H9 (cell line): Measurements from ENCODE around the gene TSPAN5. TPM values are rescaled to one million over a fixed set of nuclear protein-coding genes. Genes with fewer than 3 reads are reported as not detected.

ENCODE experiments used
- DNase-seq: peaks from one replicate; pipeline ENCODE4 v3.0.0-alpha.2; 2017
- H2AFZ ChIP-seq: one replicate; pipeline ENCODE4 v1.6.1; 2013; ENCODE audit warnings: mild to moderate bottlenecking, low read length, control low read depth, moderate library complexity
- H2AK5ac ChIP-seq: 2 replicates; pipeline ENCODE4 v1.6.1; 2013; ENCODE audit warnings: low read length, control low read depth, mixed read lengths; ENCODE audit not compliant: insufficient read length
- H2BK120ac ChIP-seq: one replicate; pipeline ENCODE4 v1.6.1; 2013; ENCODE audit warnings: low read depth, mild to moderate bottlenecking, low read length, control low read depth, inconsistent platforms; ENCODE audit not compliant: poor library complexity, severe bottlenecking
- H2BK12ac ChIP-seq: 2 replicates; pipeline ENCODE4 v1.6.1; 2013; ENCODE audit warnings: low read length, control low read depth, mixed read lengths, low read depth; ENCODE audit not compliant: insufficient read length
- H2BK15ac ChIP-seq: 2 replicates; pipeline ENCODE4 v1.6.1; 2013; ENCODE audit warnings: low read depth, low read length, control low read depth
- H2BK20ac ChIP-seq: one replicate; pipeline ENCODE4 v1.6.1; 2013; ENCODE audit warnings: low read depth, mild to moderate bottlenecking, low read length, control low read depth, inconsistent platforms; ENCODE audit not compliant: poor library complexity, severe bottlenecking
- H2BK5ac ChIP-seq: 2 replicates; pipeline ENCODE4 v1.6.1; 2013; ENCODE audit warnings: low read length, control low read depth, mixed read lengths; ENCODE audit not compliant: insufficient read length
- H3K14ac ChIP-seq: 2 replicates; pipeline ENCODE4 v1.6.1; 2013; ENCODE audit warnings: low read length, control low read depth; ENCODE audit not compliant: insufficient read depth
- H3K18ac ChIP-seq: 2 replicates; pipeline ENCODE4 v1.6.1; 2013; ENCODE audit warnings: low read depth, mild to moderate bottlenecking, mixed read lengths, low read length, control low read depth; ENCODE audit not compliant: insufficient read length
- H3K23ac ChIP-seq: 2 replicates; pipeline ENCODE4 v1.6.1; 2013; ENCODE audit warnings: low read length, control low read depth, mixed read lengths, low read depth; ENCODE audit not compliant: insufficient read length
- H3K23me2 ChIP-seq: 2 replicates; pipeline ENCODE4 v1.6.1; 2013; ENCODE audit warnings: low read depth, mild to moderate bottlenecking, mixed read lengths, low read length, control low read depth; ENCODE audit not compliant: insufficient read length, poor library complexity, severe bottlenecking
- H3K27ac ChIP-seq: 2 replicates; pipeline ENCODE4 v1.5.1; 2013; ENCODE audit warnings: low read length, control low read depth, mixed read lengths, low read depth; ENCODE audit not compliant: insufficient read length
- H3K27me3 ChIP-seq: 2 replicates; pipeline ENCODE4 v1.6.1; 2013; ENCODE audit warnings: low read length, control low read depth, inconsistent platforms; ENCODE audit not compliant: insufficient read depth
- H3K4ac ChIP-seq: 2 replicates; pipeline ENCODE4 v1.6.1; 2013; ENCODE audit warnings: low read depth, mild to moderate bottlenecking, control low read depth, inconsistent platforms, low read length, moderate library complexity
- H3K4me1 ChIP-seq: 2 replicates; pipeline ENCODE4 v1.6.1; 2013; ENCODE audit warnings: low read length, control low read depth, inconsistent platforms; ENCODE audit not compliant: insufficient read depth
- H3K4me2 ChIP-seq: 2 replicates; pipeline ENCODE4 v1.6.1; 2013; ENCODE audit warnings: low read length, control low read depth, mixed read lengths; ENCODE audit not compliant: insufficient read length, insufficient read depth
- H3K56ac ChIP-seq: 2 replicates; pipeline ENCODE4 v1.6.1; 2013; ENCODE audit warnings: low read depth, mild to moderate bottlenecking, mixed read lengths, low read length, control low read depth; ENCODE audit not compliant: insufficient read length
- H3K79me1 ChIP-seq: 2 replicates; pipeline ENCODE4 v1.6.1; 2013; ENCODE audit warnings: low read depth, mild to moderate bottlenecking, moderate library complexity, low read length, control low read depth, inconsistent platforms; ENCODE audit not compliant: insufficient read depth, poor library complexity, severe bottlenecking
- H3K79me2 ChIP-seq: 2 replicates; pipeline ENCODE4 v1.6.1; 2013; ENCODE audit warnings: low read length, control low read depth, inconsistent platforms; ENCODE audit not compliant: insufficient read depth
- H3K9ac ChIP-seq: 2 replicates; pipeline ENCODE4 v1.6.1; 2013; ENCODE audit warnings: low read length, control low read depth, mixed read lengths; ENCODE audit not compliant: insufficient read length; ENCODE audit errors: extremely low read depth
- H3K9me3 ChIP-seq: one replicate; pipeline ENCODE4 v1.6.1; 2013; ENCODE audit warnings: low read depth, low read length, inconsistent platforms; ENCODE audit not compliant: control insufficient read depth
- H3T11ph ChIP-seq: one replicate; pipeline ENCODE4 v1.6.1; 2013; ENCODE audit warnings: mild to moderate bottlenecking, low read length, control low read depth, inconsistent platforms
- H4K20me1 ChIP-seq: one replicate; pipeline ENCODE4 v1.6.1; 2013; ENCODE audit not compliant: control insufficient read depth, insufficient read length, insufficient read depth
- H4K5ac ChIP-seq: 2 replicates; pipeline ENCODE4 v1.6.1; 2013; ENCODE audit warnings: low read depth, mild to moderate bottlenecking, mixed read lengths, low read length, control low read depth; ENCODE audit not compliant: insufficient read length
- H4K8ac ChIP-seq: replicated peaks from 2 replicates; pipeline ENCODE4 v1.6.1; 2013; ENCODE audit warnings: low read length, control low read depth, mixed read lengths, low read depth; ENCODE audit not compliant: insufficient read length
- H4K91ac ChIP-seq: 2 replicates; pipeline ENCODE4 v1.6.1; 2013; ENCODE audit warnings: low read depth, mild to moderate bottlenecking, moderate library complexity, mixed read lengths, low read length, control low read depth; ENCODE audit not compliant: insufficient read length
- H3K27ac Mint-ChIP-seq, 3 experiments: 2 replicates in 2 of 3; 3 replicates in 1 of 3; pipeline ENCODE4 v1.8.0; 2020 to 2021; ENCODE audit warnings: mixed read lengths in 3 of 3, mild to moderate bottlenecking in 1 of 3, moderate library complexity in 1 of 3
- H3K27me3 Mint-ChIP-seq: 2 replicates; pipeline ENCODE4 v1.8.0; 2021; ENCODE audit warnings: low read depth, mild to moderate bottlenecking, moderate library complexity, mixed read lengths
- H3K36me3 Mint-ChIP-seq, 3 experiments: 2 replicates in 2 of 3; 3 replicates in 1 of 3; pipeline ENCODE4 v1.8.0; 2020 to 2021; ENCODE audit warnings: low read depth in 3 of 3, mixed read lengths in 3 of 3; ENCODE audit not compliant: insufficient read depth in 1 of 3
- H3K4me1 Mint-ChIP-seq, 2 experiments: 2 replicates each; pipeline ENCODE4 v1.8.0; 2020; ENCODE audit warnings: mixed read lengths in 2 of 2
- H3K4me3 Mint-ChIP-seq, 2 experiments: 2 replicates in 1 of 2; 3 replicates in 1 of 2; pipeline ENCODE4 v1.8.0; 2020 to 2021; ENCODE audit warnings: mild to moderate bottlenecking in 2 of 2, mixed read lengths in 2 of 2, moderate library complexity in 1 of 2
- H3K9me3 Mint-ChIP-seq, 2 experiments: 2 replicates in 1 of 2; 3 replicates in 1 of 2; pipeline ENCODE4 v1.8.0; 2020; ENCODE audit warnings: mild to moderate bottlenecking in 2 of 2, mixed read lengths in 2 of 2, moderate library complexity in 1 of 2
- WGBS: extraction: QIAGEN DNeasy Blood & Tissue Kit; methylation state at CpG from one replicate; pipeline ENCODE4 v1.1.7; 2013; ENCODE audit warnings: missing lambda C conversion rate, low lambda C conversion rate, mixed read lengths; ENCODE audit not compliant: insufficient read length; ENCODE audit errors: extremely low coverage; 5-methylcytosine and 5-hydroxymethylcytosine counted together
- total RNA-seq: library from RNA; stranded (reverse); gene quantifications from 2 replicates; pipeline ENCODE4 v1.2.1, GENCODE V29; 2021
- TF ChIP-seq, protein P1 (sequence below): fragments of 200-600 bp; sonication (generic); conservative IDR thresholded peaks from 3 replicates; pipeline ENCODE4 v1.8.0; 2021; ENCODE audit warnings: antibody characterized with exemption, mild to moderate bottlenecking

Gene TSPAN5
- total RNA-seq, 1 experiment from 2014 or later, result 7.0 TPM

DNA sequence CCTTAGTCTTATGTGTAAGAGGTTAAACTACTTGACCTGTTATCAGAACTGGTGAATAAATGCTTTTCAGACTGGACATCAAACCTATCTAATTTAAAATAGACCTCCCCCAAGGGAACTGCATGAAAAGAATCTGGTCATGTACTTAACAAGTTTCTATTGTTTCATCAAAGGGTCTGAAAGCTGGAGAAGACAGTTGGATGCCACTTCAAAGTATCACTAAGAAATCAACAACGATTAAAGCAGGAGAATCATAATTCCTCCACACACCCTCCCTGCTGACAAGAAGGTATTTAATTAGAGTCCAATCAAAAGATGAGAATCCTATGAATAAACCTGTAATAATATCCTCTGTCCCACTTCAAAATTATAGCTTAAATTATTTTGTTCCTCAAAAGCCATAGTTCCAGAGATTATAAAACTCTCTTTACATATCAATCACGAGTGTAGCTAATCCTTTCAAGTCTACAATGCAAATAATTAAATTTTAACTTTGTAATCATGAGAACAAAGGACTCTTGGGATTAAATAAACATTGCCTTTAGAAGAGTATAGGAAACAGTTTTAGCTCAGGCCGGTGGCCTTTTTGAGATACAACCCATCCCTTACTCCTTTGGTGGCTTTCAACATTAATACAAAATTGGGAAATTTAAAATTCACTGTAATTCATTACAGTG is 35.1 kb downstream of the TSPAN5 start:
- H3K4me1 Mint-ChIP-seq, result peaks cover 44 to 50% of the 10 kb centered on the region in 2 experiments
- WGBS, result no CpG with 5 or more reads among the region's 3 CpGs
- H3K9ac ChIP-seq, result no peak overlapping the region

More for the DNA sequence above, 35.1 kb downstream of the TSPAN5 start:
- no peak overlapping the region for H2BK5ac ChIP-seq
- no peak overlapping the region for H4K8ac ChIP-seq
- Mint-ChIP-seq H3K27me3 (no peaks in the 10 kb centered on the region), H3K9me3 (no peaks in the 10 kb centered on the region), H3K4me3 (no peak overlapping the region), H3K27ac (no peak overlapping the region), H3K36me3 (no peaks in the 10 kb centered on the region)
- no peak overlapping the region for H4K91ac ChIP-seq
- H2AK5ac ChIP-seq, result no peak overlapping the region
- H2BK12ac ChIP-seq, result no peak overlapping the region
- no peak overlapping the region for H3K4ac ChIP-seq
- H3K79me2 ChIP-seq, result no peaks in the 10 kb centered on the region
- no peaks in the 10 kb centered on the region for H3K27me3 ChIP-seq
- no peak overlapping the region for H2BK15ac ChIP-seq
- H3K23ac ChIP-seq, result no peak overlapping the region
- no peak overlapping the region for H3K18ac ChIP-seq
- H3K27ac ChIP-seq, result no peak overlapping the region
- H3K14ac ChIP-seq, result no peak overlapping the region
- H3K79me1 ChIP-seq, result no peaks in the 10 kb centered on the region
- peaks cover 8% of the 10 kb centered on the region; the same call in 1 of the 2 replicates for H3K4me1 ChIP-seq
- no peak overlapping the region for H4K5ac ChIP-seq
- no peak overlapping the region for H2BK120ac ChIP-seq
- no peak overlapping the region for H2BK20ac ChIP-seq
- DNase-seq, result no peak
- H3K23me2 ChIP-seq, result no peaks in the 10 kb centered on the region
- no peak overlapping the region for H3K56ac ChIP-seq
- H3T11ph ChIP-seq, result no peak overlapping the region
- no peaks in the 10 kb centered on the region for H3K9me3 ChIP-seq
- H2AFZ ChIP-seq, result no peak overlapping the region
- TF ChIP-seq, protein P1, sequence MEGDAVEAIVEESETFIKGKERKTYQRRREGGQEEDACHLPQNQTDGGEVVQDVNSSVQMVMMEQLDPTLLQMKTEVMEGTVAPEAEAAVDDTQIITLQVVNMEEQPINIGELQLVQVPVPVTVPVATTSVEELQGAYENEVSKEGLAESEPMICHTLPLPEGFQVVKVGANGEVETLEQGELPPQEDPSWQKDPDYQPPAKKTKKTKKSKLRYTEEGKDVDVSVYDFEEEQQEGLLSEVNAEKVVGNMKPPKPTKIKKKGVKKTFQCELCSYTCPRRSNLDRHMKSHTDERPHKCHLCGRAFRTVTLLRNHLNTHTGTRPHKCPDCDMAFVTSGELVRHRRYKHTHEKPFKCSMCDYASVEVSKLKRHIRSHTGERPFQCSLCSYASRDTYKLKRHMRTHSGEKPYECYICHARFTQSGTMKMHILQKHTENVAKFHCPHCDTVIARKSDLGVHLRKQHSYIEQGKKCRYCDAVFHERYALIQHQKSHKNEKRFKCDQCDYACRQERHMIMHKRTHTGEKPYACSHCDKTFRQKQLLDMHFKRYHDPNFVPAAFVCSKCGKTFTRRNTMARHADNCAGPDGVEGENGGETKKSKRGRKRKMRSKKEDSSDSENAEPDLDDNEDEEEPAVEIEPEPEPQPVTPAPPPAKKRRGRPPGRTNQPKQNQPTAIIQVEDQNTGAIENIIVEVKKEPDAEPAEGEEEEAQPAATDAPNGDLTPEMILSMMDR, result no peak
- no peaks in the 10 kb centered on the region for H4K20me1 ChIP-seq
- H3K4me2 ChIP-seq, result no peak overlapping the region
